Coronary artery (tissue), 2 donors: ENCODE results near the gene STXBP5.
"Not testable (repeated sequence)": the region's sequence is repeated elsewhere in the genome, so short reads cannot be mapped to it uniquely, and the experiment has no call there.

ENCODE experiments used
- DNase-seq: peaks from one replicate; pipeline ENCODE4 v3.0.0-alpha.2; 2017; ENCODE audit warnings: low spot score
- H3K27ac ChIP-seq, 2 donors: fragments of 200-600 bp; sonication (generic); one replicate each; pipeline ENCODE4 v1.5.1; 2016 to 2019
- H3K4me3 ChIP-seq: fragments of 200-600 bp; sonication (generic); 2 replicates; pipeline ENCODE4 v1.5.1; 2016; ENCODE audit warnings: mild to moderate bottlenecking, moderate library complexity
- TF ChIP-seq, protein P1 (sequence below): fragments of 200-600 bp; sonication (generic); IDR thresholded peaks from one replicate; pipeline ENCODE4 v1.5.1; 2019; ENCODE audit warnings: antibody characterized with exemption

The STXBP5 gene

DNA sequence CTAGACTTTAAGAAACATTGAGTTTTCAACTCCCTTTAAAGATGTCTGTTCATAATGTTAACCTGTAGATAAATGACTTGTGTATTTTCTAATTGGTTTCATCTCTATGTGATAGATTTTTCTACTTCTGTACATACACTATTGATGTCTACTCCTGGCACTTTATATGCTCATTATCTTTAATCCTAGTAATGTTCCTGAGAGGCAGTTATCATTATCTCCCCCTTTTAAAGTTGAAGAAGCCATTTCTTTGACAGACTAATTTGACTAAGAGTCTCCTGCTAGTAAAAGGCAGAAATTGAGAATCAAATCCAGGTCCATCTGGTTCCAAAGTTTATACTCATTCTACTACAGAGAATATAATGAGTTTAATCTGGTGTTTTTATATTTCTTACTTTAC is 167.1 kb downstream of the STXBP5 start:
- TF ChIP-seq, protein P1, sequence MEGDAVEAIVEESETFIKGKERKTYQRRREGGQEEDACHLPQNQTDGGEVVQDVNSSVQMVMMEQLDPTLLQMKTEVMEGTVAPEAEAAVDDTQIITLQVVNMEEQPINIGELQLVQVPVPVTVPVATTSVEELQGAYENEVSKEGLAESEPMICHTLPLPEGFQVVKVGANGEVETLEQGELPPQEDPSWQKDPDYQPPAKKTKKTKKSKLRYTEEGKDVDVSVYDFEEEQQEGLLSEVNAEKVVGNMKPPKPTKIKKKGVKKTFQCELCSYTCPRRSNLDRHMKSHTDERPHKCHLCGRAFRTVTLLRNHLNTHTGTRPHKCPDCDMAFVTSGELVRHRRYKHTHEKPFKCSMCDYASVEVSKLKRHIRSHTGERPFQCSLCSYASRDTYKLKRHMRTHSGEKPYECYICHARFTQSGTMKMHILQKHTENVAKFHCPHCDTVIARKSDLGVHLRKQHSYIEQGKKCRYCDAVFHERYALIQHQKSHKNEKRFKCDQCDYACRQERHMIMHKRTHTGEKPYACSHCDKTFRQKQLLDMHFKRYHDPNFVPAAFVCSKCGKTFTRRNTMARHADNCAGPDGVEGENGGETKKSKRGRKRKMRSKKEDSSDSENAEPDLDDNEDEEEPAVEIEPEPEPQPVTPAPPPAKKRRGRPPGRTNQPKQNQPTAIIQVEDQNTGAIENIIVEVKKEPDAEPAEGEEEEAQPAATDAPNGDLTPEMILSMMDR = no peak
- no peak for DNase-seq
- Histone ChIP-seq H3K4me3 (no peak overlapping the region), H3K27ac (no peak overlapping the region)

GRCh38 chr6:147372806-147373205 is 168.6 kb downstream of the STXBP5 start:
- DNase-seq = no peak
- Histone ChIP-seq H3K27ac (no peak overlapping the region), H3K4me3 (no peak overlapping the region)
- TF ChIP-seq, protein P1 = no peak

DNA sequence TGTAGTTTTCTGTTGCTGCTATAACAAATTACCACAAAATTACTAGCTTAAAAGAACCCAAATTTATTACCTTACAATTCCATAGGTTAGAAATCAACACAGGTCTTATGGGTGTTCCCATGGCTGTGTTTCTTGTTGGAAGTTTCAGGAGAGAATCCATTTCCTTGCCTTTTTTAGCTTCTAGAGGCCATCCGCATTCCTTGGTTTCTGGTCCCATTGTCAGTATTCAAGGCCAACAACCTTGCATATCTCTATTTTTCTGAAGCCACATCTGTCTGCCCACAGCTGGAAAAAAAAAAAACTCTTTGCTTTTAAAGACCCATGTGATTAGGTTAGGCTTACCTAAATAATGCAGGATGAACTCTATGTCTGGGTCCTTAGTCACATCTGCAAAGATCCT is 174.6 kb downstream of the STXBP5 start:
- DNase-seq = no peak
- no peak overlapping the region for H3K27ac ChIP-seq
- no peak overlapping the region for H3K4me3 ChIP-seq
- TF ChIP-seq, protein P1 = no peak

GRCh38 chr6:147380841-147381240 is 176.6 kb downstream of the STXBP5 start:
- H3K27ac ChIP-seq, DNase-seq, H3K4me3 ChIP-seq: not testable (repeated sequence)

DNA sequence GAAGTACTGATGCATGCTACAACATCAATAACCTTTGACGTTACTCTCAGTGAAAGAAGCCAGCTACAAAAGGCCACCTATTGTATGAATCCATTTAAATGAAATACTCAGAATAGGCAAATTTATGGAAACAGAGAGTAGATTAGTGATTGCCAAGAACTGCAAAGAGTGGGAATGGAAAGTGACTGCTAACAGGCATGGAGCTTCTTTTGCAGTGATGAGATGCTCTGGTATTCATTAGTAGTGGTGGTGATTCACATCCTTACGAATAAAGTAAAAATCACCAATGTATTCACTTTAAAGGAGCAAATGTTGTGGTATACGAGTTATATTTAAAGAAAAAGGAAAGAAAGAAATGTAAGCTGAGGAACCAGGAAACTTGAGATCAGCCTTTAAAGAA is 177.5 kb downstream of the STXBP5 start:
- DNase-seq = no peak
- Histone ChIP-seq H3K4me3 (no peak overlapping the region), H3K27ac (no peak overlapping the region)
- TF ChIP-seq, protein P1 = no peak

- no peak overlapping the region for H3K27ac ChIP-seq
- no peak for DNase-seq
- TF ChIP-seq, protein P1 = no peak
- H3K4me3 ChIP-seq = no peak overlapping the region
These were observed 178.8 kb downstream of the STXBP5 start for GRCh38 chr6:147382945-147383554.

GRCh38 chr6:147384029-147384428 is 179.8 kb downstream of the STXBP5 start:
- no peak for DNase-seq
- H3K4me3 ChIP-seq = no peak overlapping the region
- TF ChIP-seq, protein P1 = no peak
- no peak overlapping the region for H3K27ac ChIP-seq
